Measurements from ENCODE around the gene ARPC3.
"Not testable (repeated sequence)": the region's sequence is repeated elsewhere in the genome, so short reads cannot be mapped to it uniquely, and the experiment has no call there.

DNA sequence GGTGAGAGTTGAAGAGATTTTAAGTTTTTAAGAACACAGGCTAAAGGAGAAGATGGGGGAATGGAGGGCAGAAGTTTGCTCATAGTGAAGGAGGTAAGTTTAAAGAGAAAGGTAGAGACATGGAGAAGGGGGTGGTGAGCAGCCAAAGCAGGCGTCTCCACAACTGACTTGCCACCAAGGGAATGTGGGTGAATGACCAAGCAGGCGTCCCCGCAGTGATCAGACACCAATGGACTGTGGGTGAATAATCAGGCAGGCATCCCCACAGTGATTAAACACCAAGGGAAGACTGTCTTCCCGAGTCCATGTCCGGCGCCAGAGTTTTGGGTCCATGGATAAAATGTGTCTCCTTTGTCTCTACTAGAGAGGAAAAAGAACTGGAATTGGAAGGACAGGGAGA lies 40.1 kb downstream of the ARPC3 start:
- not testable (repeated sequence) for TF ChIP-seq CREB1 (CRISPR knock-in tag; IDR thresholded peaks at IDR 0.05; ENCODE audit: low read depth); POLR2AphosphoS5 (IDR thresholded peaks at IDR 0.05; ENCODE audit: low read depth); EZH2 (IDR thresholded peaks at IDR 0.05; ENCODE audit: low read depth, unreplicated experiment); REST (IDR thresholded peaks at IDR 0.05; ENCODE audit: unreplicated experiment); STAT1 (IDR thresholded peaks at IDR 0.05; ENCODE audit: unreplicated experiment); EZH2phosphoT487 (IDR thresholded peaks at IDR 0.05; ENCODE audit: unreplicated experiment); JUNB (IDR thresholded peaks at IDR 0.05; ENCODE audit: unreplicated experiment); NANOG (IDR thresholded peaks at IDR 0.05; ENCODE audit: borderline replicate concordance)
- TF ChIP-seq, protein P1, sequence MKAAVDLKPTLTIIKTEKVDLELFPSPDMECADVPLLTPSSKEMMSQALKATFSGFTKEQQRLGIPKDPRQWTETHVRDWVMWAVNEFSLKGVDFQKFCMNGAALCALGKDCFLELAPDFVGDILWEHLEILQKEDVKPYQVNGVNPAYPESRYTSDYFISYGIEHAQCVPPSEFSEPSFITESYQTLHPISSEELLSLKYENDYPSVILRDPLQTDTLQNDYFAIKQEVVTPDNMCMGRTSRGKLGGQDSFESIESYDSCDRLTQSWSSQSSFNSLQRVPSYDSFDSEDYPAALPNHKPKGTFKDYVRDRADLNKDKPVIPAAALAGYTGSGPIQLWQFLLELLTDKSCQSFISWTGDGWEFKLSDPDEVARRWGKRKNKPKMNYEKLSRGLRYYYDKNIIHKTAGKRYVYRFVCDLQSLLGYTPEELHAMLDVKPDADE (IDR thresholded peaks at IDR 0.05), result not testable (repeated sequence)
- TF ChIP-seq, protein P2, sequence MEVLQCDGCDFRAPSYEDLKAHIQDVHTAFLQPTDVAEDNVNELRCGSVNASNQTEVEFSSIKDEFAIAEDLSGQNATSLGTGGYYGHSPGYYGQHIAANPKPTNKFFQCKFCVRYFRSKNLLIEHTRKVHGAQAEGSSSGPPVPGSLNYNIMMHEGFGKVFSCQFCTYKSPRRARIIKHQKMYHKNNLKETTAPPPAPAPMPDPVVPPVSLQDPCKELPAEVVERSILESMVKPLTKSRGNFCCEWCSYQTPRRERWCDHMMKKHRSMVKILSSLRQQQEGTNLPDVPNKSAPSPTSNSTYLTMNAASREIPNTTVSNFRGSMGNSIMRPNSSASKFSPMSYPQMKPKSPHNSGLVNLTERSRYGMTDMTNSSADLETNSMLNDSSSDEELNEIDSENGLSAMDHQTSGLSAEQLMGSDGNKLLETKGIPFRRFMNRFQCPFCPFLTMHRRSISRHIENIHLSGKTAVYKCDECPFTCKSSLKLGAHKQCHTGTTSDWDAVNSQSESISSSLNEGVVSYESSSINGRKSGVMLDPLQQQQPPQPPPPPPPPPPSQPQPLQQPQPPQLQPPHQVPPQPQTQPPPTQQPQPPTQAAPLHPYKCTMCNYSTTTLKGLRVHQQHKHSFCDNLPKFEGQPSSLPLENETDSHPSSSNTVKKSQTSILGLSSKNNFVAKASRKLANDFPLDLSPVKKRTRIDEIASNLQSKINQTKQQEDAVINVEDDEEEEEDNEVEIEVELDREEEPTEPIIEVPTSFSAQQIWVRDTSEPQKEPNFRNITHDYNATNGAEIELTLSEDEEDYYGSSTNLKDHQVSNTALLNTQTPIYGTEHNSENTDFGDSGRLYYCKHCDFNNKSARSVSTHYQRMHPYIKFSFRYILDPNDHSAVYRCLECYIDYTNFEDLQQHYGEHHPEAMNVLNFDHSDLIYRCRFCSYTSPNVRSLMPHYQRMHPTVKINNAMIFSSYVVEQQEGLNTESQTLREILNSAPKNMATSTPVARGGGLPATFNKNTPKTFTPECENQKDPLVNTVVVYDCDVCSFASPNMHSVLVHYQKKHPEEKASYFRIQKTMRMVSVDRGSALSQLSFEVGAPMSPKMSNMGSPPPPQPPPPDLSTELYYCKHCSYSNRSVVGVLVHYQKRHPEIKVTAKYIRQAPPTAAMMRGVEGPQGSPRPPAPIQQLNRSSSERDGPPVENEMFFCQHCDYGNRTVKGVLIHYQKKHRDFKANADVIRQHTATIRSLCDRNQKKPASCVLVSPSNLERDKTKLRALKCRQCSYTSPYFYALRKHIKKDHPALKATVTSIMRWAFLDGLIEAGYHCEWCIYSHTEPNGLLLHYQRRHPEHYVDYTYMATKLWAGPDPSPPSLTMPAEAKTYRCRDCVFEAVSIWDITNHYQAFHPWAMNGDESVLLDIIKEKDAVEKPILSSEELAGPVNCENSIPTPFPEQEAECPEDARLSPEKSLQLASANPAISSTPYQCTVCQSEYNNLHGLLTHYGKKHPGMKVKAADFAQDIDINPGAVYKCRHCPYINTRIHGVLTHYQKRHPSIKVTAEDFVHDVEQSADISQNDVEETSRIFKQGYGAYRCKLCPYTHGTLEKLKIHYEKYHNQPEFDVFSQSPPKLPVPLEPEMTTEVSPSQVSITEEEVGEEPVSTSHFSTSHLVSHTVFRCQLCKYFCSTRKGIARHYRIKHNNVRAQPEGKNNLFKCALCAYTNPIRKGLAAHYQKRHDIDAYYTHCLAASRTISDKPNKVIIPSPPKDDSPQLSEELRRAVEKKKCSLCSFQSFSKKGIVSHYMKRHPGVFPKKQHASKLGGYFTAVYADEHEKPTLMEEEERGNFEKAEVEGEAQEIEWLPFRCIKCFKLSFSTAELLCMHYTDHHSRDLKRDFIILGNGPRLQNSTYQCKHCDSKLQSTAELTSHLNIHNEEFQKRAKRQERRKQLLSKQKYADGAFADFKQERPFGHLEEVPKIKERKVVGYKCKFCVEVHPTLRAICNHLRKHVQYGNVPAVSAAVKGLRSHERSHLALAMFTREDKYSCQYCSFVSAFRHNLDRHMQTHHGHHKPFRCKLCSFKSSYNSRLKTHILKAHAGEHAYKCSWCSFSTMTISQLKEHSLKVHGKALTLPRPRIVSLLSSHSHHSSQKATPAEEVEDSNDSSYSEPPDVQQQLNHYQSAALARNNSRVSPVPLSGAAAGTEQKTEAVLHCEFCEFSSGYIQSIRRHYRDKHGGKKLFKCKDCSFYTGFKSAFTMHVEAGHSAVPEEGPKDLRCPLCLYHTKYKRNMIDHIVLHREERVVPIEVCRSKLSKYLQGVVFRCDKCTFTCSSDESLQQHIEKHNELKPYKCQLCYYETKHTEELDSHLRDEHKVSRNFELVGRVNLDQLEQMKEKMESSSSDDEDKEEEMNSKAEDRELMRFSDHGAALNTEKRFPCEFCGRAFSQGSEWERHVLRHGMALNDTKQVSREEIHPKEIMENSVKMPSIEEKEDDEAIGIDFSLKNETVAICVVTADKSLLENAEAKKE (CRISPR knock-in tag; IDR thresholded peaks at IDR 0.05), result not testable (repeated sequence)
- TF ChIP-seq, protein P3, sequence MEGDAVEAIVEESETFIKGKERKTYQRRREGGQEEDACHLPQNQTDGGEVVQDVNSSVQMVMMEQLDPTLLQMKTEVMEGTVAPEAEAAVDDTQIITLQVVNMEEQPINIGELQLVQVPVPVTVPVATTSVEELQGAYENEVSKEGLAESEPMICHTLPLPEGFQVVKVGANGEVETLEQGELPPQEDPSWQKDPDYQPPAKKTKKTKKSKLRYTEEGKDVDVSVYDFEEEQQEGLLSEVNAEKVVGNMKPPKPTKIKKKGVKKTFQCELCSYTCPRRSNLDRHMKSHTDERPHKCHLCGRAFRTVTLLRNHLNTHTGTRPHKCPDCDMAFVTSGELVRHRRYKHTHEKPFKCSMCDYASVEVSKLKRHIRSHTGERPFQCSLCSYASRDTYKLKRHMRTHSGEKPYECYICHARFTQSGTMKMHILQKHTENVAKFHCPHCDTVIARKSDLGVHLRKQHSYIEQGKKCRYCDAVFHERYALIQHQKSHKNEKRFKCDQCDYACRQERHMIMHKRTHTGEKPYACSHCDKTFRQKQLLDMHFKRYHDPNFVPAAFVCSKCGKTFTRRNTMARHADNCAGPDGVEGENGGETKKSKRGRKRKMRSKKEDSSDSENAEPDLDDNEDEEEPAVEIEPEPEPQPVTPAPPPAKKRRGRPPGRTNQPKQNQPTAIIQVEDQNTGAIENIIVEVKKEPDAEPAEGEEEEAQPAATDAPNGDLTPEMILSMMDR (conservative IDR thresholded peaks at IDR 0.05; ENCODE audit: low read depth in 2 of 2), result not testable (repeated sequence)

Measured in GM23338 (cell line).